ENCODE data around the gene KCTD18. TPM values are rescaled to one million over a fixed set of nuclear protein-coding genes. Genes with fewer than 3 reads are reported as not detected.

The KCTD18 gene
- total RNA-seq, 1 experiment from 2014 or later, result 19.6 TPM

GRCh38 chr2:200459101-200459500, 50.8 kb downstream of the KCTD18 start:
- no peaks in the 10 kb centered on the region for H3K27me3 ChIP-seq (ENCODE audit: insufficient read depth, low read depth)
- TF ChIP-seq EZH2 (IDR thresholded peaks at IDR 0.05; ENCODE audit: low read depth), result no peak
- TF ChIP-seq CTCF (conservative IDR thresholded peaks at IDR 0.05), result no peak
- BruUV-seq (replicated peaks), result no TSS peak
- H3K9me2 ChIP-seq (ENCODE audit: insufficient read depth), result no peaks in the 10 kb centered on the region
- H3K79me2 ChIP-seq (ENCODE audit: low read depth), result no peaks in the 10 kb centered on the region
- ChIA-PET CTCF (interaction anchor here (0.6 kb wide), 1 partner anchor 23 kb away, joined by 4 read pairs; no protein-coding TSS in a partner anchor), POLR2A (ENCODE audit: unreplicated experiment) (no interaction called here)
- DNase-seq, result no peak
- no peaks in the 10 kb centered on the region for H3K9me3 ChIP-seq (ENCODE audit: insufficient read depth, low read depth)
- intact Hi-C loops (cut with micrococcal nuclease; ENCODE audit: unreplicated experiment), result no loop called here
- 0 out of 2 replicates have a peak overlapping the region, but pooled peaks have one; percentile 4 for H3K27ac ChIP-seq
- no peak overlapping the region for H3K4me3 ChIP-seq
- H3K4me2 ChIP-seq, result no peak overlapping the region
- peaks cover 25% of the 10 kb centered on the region; the same call in 1 of the 2 replicates for H3K36me3 ChIP-seq (ENCODE audit: low read depth)
- no peak overlapping the region for H2AFZ ChIP-seq
- 0 out of 2 replicates have a peak, but pooled peaks cover 7% of the 10 kb centered on the region for H3K4me1 ChIP-seq (replicated peaks; ENCODE audit: insufficient read depth)
- H3F3A ChIP-seq (ENCODE audit: insufficient read depth, low read depth), result no peaks in the 10 kb centered on the region; the same call in 1 of the 2 replicates
- no peaks in the 10 kb centered on the region for H4K20me1 ChIP-seq (ENCODE audit: insufficient read depth)

GRCh38 chr2:200456567-200456966, 53.3 kb downstream of the KCTD18 start:
- TF ChIP-seq CTCF (conservative IDR thresholded peaks at IDR 0.05) (no peak), EZH2 (IDR thresholded peaks at IDR 0.05; ENCODE audit: low read depth) (no peak)
- no TSS peak for BruUV-seq (replicated peaks)
- Histone ChIP-seq H3K4me1 (replicated peaks; ENCODE audit: insufficient read depth) (0 out of 2 replicates have a peak, but pooled peaks cover 7% of the 10 kb centered on the region), H4K20me1 (ENCODE audit: insufficient read depth) (no peaks in the 10 kb centered on the region), H3K36me3 (ENCODE audit: low read depth) (peaks cover 25% of the 10 kb centered on the region; the same call in 1 of the 2 replicates), H3K79me2 (ENCODE audit: low read depth) (no peaks in the 10 kb centered on the region), H3K4me3 (no peak overlapping the region), H3K27ac (no peak overlapping the region), H3F3A (ENCODE audit: insufficient read depth, low read depth) (no peaks in the 10 kb centered on the region; the same call in 1 of the 2 replicates), H3K27me3 (ENCODE audit: insufficient read depth, low read depth) (no peaks in the 10 kb centered on the region), H3K9me2 (ENCODE audit: insufficient read depth) (no peaks in the 10 kb centered on the region), H2AFZ (no peak overlapping the region), H3K4me2 (no peak overlapping the region), H3K9me3 (ENCODE audit: insufficient read depth, low read depth) (no peaks in the 10 kb centered on the region)
- ChIA-PET POLR2A (ENCODE audit: unreplicated experiment) (interaction anchor here (0.6 kb wide), 1 partner anchor 100 kb away, joined by 3 read pairs; no protein-coding TSS in a partner anchor), CTCF (no interaction called here)
- intact Hi-C loops (cut with micrococcal nuclease; ENCODE audit: unreplicated experiment), result no loop called here
- no peak for DNase-seq

- TF ChIP-seq CTCF (conservative IDR thresholded peaks at IDR 0.05), result no peak
- TF ChIP-seq EZH2 (IDR thresholded peaks at IDR 0.05; ENCODE audit: low read depth), result no peak
Observed at GRCh38 chr2:200455958-200456421, 53.9 kb downstream of the KCTD18 start.

More at GRCh38 chr2:200455958-200456421, 53.9 kb downstream of the KCTD18 start:
- DNase-seq, result no peak
- Histone ChIP-seq H3F3A (ENCODE audit: insufficient read depth, low read depth) (no peaks in the 10 kb centered on the region; the same call in 1 of the 2 replicates), H3K36me3 (ENCODE audit: low read depth) (peaks cover 25% of the 10 kb centered on the region; the same call in 1 of the 2 replicates), H3K27ac (no peak overlapping the region), H3K79me2 (ENCODE audit: low read depth) (no peaks in the 10 kb centered on the region), H3K4me2 (no peak overlapping the region), H4K20me1 (ENCODE audit: insufficient read depth) (no peaks in the 10 kb centered on the region), H3K27me3 (ENCODE audit: insufficient read depth, low read depth) (no peaks in the 10 kb centered on the region), H3K9me3 (ENCODE audit: insufficient read depth, low read depth) (no peaks in the 10 kb centered on the region), H3K4me1 (replicated peaks; ENCODE audit: insufficient read depth) (0 out of 2 replicates have a peak, but pooled peaks cover 7% of the 10 kb centered on the region), H3K9me2 (ENCODE audit: insufficient read depth) (no peaks in the 10 kb centered on the region), H3K4me3 (no peak overlapping the region), H2AFZ (no peak overlapping the region)
- CTCF ChIA-PET, result no interaction called here
- POLR2A ChIA-PET (ENCODE audit: unreplicated experiment), result no interaction called here
- no TSS peak for BruUV-seq (replicated peaks)
- intact Hi-C loops (cut with micrococcal nuclease; ENCODE audit: unreplicated experiment), result no loop called here
